Progenitor cell of endocrine pancreas (in vitro differentiated cells): Measurements from ENCODE around the gene POLR3F. TPM values are rescaled to one million over a fixed set of nuclear protein-coding genes. Genes with fewer than 3 reads are reported as not detected.

Experiments used
- DNase-seq: peaks from one replicate; pipeline ENCODE4 v3.0.0; 2021; ENCODE audit warnings: low spot score; ENCODE audit not compliant: unreplicated experiment
- H3K27ac Mint-ChIP-seq: 2 replicates; pipeline ENCODE4 v1.8.0; 2021; ENCODE audit warnings: mild to moderate bottlenecking, moderate library complexity, mixed read lengths
- H3K27me3 Mint-ChIP-seq: 2 replicates; pipeline ENCODE4 v1.8.0; 2021; ENCODE audit warnings: mixed read lengths
- H3K36me3 Mint-ChIP-seq: 2 replicates; pipeline ENCODE4 v1.8.0; 2022; ENCODE audit warnings: mixed read lengths; ENCODE audit not compliant: insufficient read depth
- H3K4me1 Mint-ChIP-seq: 2 replicates; pipeline ENCODE4 v1.8.0; 2021; ENCODE audit warnings: low read depth, mixed read lengths
- H3K4me3 Mint-ChIP-seq: 2 replicates; pipeline ENCODE4 v1.8.0; 2021; ENCODE audit warnings: low read depth, mild to moderate bottlenecking, moderate library complexity, mixed read lengths
- H3K9me3 Mint-ChIP-seq: 2 replicates; pipeline ENCODE4 v1.8.0; 2021; ENCODE audit warnings: low read depth, mixed read lengths
- CTCF ChIP-seq: fragments of 200-600 bp; sonication (generic); IDR thresholded peaks from one replicate; pipeline ENCODE4 v1.5.0; 2021; ENCODE audit warnings: antibody characterized with exemption, mild to moderate bottlenecking; ENCODE audit not compliant: unreplicated experiment
- total RNA-seq: library from RNA; stranded (reverse); gene quantifications from 2 replicates; pipeline ENCODE4 v1.2.1, GENCODE V29; 2021

The POLR3F gene
- total RNA-seq, 1 donor from 2014 or later: 14.3 TPM

GRCh38 chr20:18527339-18527738 lies 60.1 kb downstream of the POLR3F start:
- TF ChIP-seq CTCF: no peak
- DNase-seq: no peak
- no peaks in the 10 kb centered on the region for H3K27me3 Mint-ChIP-seq
- no peaks in the 10 kb centered on the region for H3K4me1 Mint-ChIP-seq
- H3K36me3 Mint-ChIP-seq: peaks cover 33% of the 10 kb centered on the region
- H3K27ac Mint-ChIP-seq: no peak overlapping the region
- H3K9me3 Mint-ChIP-seq: no peaks in the 10 kb centered on the region
- no peak overlapping the region for H3K4me3 Mint-ChIP-seq

- Mint-ChIP-seq H3K4me3 (no peak overlapping the region), H3K4me1 (no peaks in the 10 kb centered on the region), H3K9me3 (no peaks in the 10 kb centered on the region), H3K36me3 (peaks cover 34% of the 10 kb centered on the region), H3K27ac (no peak overlapping the region), H3K27me3 (no peaks in the 10 kb centered on the region)
- no peak for DNase-seq
- no peak for TF ChIP-seq CTCF
Observed at GRCh38 chr20:18527836-18528235, 60.6 kb downstream of the POLR3F start.

GRCh38 chr20:18529041-18529440 lies 61.9 kb downstream of the POLR3F start:
- H3K4me3 Mint-ChIP-seq: no peak overlapping the region
- DNase-seq: no peak
- H3K4me1 Mint-ChIP-seq: no peaks in the 10 kb centered on the region
- no peak overlapping the region for H3K27ac Mint-ChIP-seq
- no peak for TF ChIP-seq CTCF
- no peaks in the 10 kb centered on the region for H3K9me3 Mint-ChIP-seq
- H3K36me3 Mint-ChIP-seq: peaks cover 39% of the 10 kb centered on the region
- no peaks in the 10 kb centered on the region for H3K27me3 Mint-ChIP-seq

GRCh38 chr20:18532626-18533025 lies 65.4 kb downstream of the POLR3F start:
- no peak for DNase-seq
- H3K36me3 Mint-ChIP-seq: peaks cover 42% of the 10 kb centered on the region
- H3K9me3 Mint-ChIP-seq: no peaks in the 10 kb centered on the region
- H3K27me3 Mint-ChIP-seq: no peaks in the 10 kb centered on the region
- H3K4me3 Mint-ChIP-seq: no peak overlapping the region
- no peak overlapping the region for H3K27ac Mint-ChIP-seq
- H3K4me1 Mint-ChIP-seq: no peaks in the 10 kb centered on the region
- no peak for TF ChIP-seq CTCF

GRCh38 chr20:18533491-18533890 lies 66.3 kb downstream of the POLR3F start:
- H3K27ac Mint-ChIP-seq: no peak overlapping the region
- H3K4me1 Mint-ChIP-seq: no peaks in the 10 kb centered on the region
- H3K27me3 Mint-ChIP-seq: no peaks in the 10 kb centered on the region
- peaks cover 42% of the 10 kb centered on the region for H3K36me3 Mint-ChIP-seq
- H3K4me3 Mint-ChIP-seq: no peak overlapping the region
- TF ChIP-seq CTCF: no peak
- no peak for DNase-seq
- no peaks in the 10 kb centered on the region for H3K9me3 Mint-ChIP-seq
